Measurements from ENCODE around the gene KIAA1217.

- TF ChIP-seq CTCF (IDR thresholded peaks at IDR 0.05), result no peak
- no peak for TF ChIP-seq POLR2A (IDR thresholded peaks at IDR 0.05)
Measured at GRCh38 chr10:24541239-24541753, 332.4 kb downstream of the KIAA1217 start.

Data from prostate gland (tissue), 2 donors.